NCI-H146 treated with DMSO at 0.1 percent for 48 hours (cell line): ENCODE results near the gene EVC2.

Experiments used
- DNase-seq: peaks from one replicate; lab custom pipeline; 2025; ENCODE audit not compliant: unreplicated experiment; lab: John Stamatoyannopoulos, UW

Gene EVC2

GRCh38 chr4:5678977-5679376, 29.4 kb downstream of the EVC2 start:
- no peak for DNase-seq

- no peak for DNase-seq
Observed at GRCh38 chr4:5676763-5677162, 31.6 kb downstream of the EVC2 start.

- no peak for DNase-seq
Observed at GRCh38 chr4:5666741-5667140, 41.6 kb downstream of the EVC2 start.

- DNase-seq = no peak
Observed at GRCh38 chr4:5664778-5665177, 43.6 kb downstream of the EVC2 start.

GRCh38 chr4:5662555-5662954, 45.8 kb downstream of the EVC2 start:
- no peak for DNase-seq

- no peak for DNase-seq
Observed at GRCh38 chr4:5661237-5661636, 47.1 kb downstream of the EVC2 start.

GRCh38 chr4:5660185-5660584, 48.2 kb downstream of the EVC2 start:
- no peak for DNase-seq

GRCh38 chr4:5658974-5659373, 49.4 kb downstream of the EVC2 start:
- no peak for DNase-seq

- DNase-seq = no peak
Observed at GRCh38 chr4:5656415-5656814, 51.9 kb downstream of the EVC2 start.

GRCh38 chr4:5654791-5655190, 53.6 kb downstream of the EVC2 start:
- no peak for DNase-seq

- no peak for DNase-seq
Observed at GRCh38 chr4:5651089-5651488, 57.3 kb downstream of the EVC2 start.

- DNase-seq = no peak
Observed at GRCh38 chr4:5650040-5650439, 58.3 kb downstream of the EVC2 start.

- no peak for DNase-seq
Observed at GRCh38 chr4:5647351-5647750, 61.0 kb downstream of the EVC2 start.

- no peak for DNase-seq
Observed at GRCh38 chr4:5640096-5640495, 68.3 kb downstream of the EVC2 start.

GRCh38 chr4:5639556-5639955, 68.8 kb downstream of the EVC2 start:
- no peak for DNase-seq

- DNase-seq = no peak
Observed at GRCh38 chr4:5638976-5639375, 69.4 kb downstream of the EVC2 start.

- no peak for DNase-seq
Observed at GRCh38 chr4:5638316-5638715, 70.0 kb downstream of the EVC2 start.

GRCh38 chr4:5636766-5637670, 71.3 kb downstream of the EVC2 start:
- DNase-seq = peak; percentile 72

GRCh38 chr4:5635826-5636195, 72.5 kb downstream of the EVC2 start:
- no peak for DNase-seq

- DNase-seq = no peak
Observed at GRCh38 chr4:5632571-5632970, 75.8 kb downstream of the EVC2 start.

- no peak for DNase-seq
Observed at GRCh38 chr4:5632066-5632440, 76.3 kb downstream of the EVC2 start.

GRCh38 chr4:5631352-5632065, 76.8 kb downstream of the EVC2 start:
- no peak for DNase-seq
